ENCODE measurements around the gene ISYNA1. TPM values are rescaled to one million over a fixed set of nuclear protein-coding genes. Genes with fewer than 3 reads are reported as not detected.

Gene ISYNA1
- total and polyA plus RNA-seq, 2 of the 13 experiments (the other 11 are each of a cell fraction or from before 2014, with no cell fraction given) = 29.6 to 48.5 TPM

- TF ChIP-seq, protein P1, sequence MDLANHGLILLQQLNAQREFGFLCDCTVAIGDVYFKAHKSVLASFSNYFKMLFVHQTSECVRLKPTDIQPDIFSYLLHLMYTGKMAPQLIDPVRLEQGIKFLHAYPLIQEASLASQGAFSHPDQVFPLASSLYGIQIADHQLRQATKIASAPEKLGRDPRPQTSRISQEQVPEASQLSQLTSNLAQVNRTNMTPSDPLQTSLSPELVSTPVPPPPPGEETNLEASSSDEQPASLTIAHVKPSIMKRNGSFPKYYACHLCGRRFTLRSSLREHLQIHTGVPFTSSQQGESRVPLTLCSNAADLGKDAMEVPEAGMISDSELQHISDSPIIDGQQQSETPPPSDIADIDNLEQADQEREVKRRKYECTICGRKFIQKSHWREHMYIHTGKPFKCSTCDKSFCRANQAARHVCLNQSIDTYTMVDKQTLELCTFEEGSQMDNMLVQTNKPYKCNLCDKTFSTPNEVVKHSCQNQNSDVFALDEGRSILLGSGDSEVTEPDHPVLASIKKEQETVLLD (CRISPR knock-in tag; IDR thresholded peaks at IDR 0.05; ENCODE audit: low read depth) = peak; percentile 77; the same call in 1 of the 2 replicates
- TF ChIP-seq TSC22D2 (CRISPR knock-in tag; IDR thresholded peaks at IDR 0.05; ENCODE audit: borderline replicate concordance) (peak; percentile 64; the same call in 1 of the 2 replicates), ONECUT2 (CRISPR knock-in tag; IDR thresholded peaks at IDR 0.05) (peak; percentile 79; the same call in 1 of the 2 replicates), ZNF605 (CRISPR knock-in tag; IDR thresholded peaks at IDR 0.05) (peak; percentile 74), SP4 (CRISPR knock-in tag; IDR thresholded peaks at IDR 0.05) (peak; percentile 81), ZNF567 (CRISPR knock-in tag; IDR thresholded peaks at IDR 0.05; ENCODE audit: borderline replicate concordance) (peak; percentile 97; the same call in 1 of the 2 replicates), XRCC5 (optimal IDR thresholded peaks at IDR 0.05; ENCODE audit: low read length) (peak; percentile 85), RERE (CRISPR knock-in tag; IDR thresholded peaks at IDR 0.05; ENCODE audit: low read depth) (peak; percentile 72), TOPORS (CRISPR knock-in tag; IDR thresholded peaks at IDR 0.05) (peak; percentile 100), ZNF552 (CRISPR knock-in tag; IDR thresholded peaks at IDR 0.05; ENCODE audit: borderline replicate concordance) (no peak; the same call in 1 of the 2 replicates), ZNF879 (CRISPR knock-in tag; IDR thresholded peaks at IDR 0.05) (peak; percentile 88), TOE1 (CRISPR knock-in tag; IDR thresholded peaks at IDR 0.05) (no peak; the same call in 1 of the 2 replicates), ZFAT (CRISPR knock-in tag; conservative IDR thresholded peaks at IDR 0.05) (0 out of 2 replicates have a peak, but pooled peaks have one; percentile 56)
- TF ChIP-seq, protein P2, sequence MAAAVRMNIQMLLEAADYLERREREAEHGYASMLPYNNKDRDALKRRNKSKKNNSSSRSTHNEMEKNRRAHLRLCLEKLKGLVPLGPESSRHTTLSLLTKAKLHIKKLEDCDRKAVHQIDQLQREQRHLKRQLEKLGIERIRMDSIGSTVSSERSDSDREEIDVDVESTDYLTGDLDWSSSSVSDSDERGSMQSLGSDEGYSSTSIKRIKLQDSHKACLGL (CRISPR knock-in tag; IDR thresholded peaks at IDR 0.05) = no peak
- TF ChIP-seq, protein P3, sequence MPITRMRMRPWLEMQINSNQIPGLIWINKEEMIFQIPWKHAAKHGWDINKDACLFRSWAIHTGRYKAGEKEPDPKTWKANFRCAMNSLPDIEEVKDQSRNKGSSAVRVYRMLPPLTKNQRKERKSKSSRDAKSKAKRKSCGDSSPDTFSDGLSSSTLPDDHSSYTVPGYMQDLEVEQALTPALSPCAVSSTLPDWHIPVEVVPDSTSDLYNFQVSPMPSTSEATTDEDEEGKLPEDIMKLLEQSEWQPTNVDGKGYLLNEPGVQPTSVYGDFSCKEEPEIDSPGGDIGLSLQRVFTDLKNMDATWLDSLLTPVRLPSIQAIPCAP (CRISPR knock-in tag; IDR thresholded peaks at IDR 0.05; ENCODE audit: low read depth) = peak; percentile 78; the same call in 1 of the 2 replicates
- TF ChIP-seq, protein P4, sequence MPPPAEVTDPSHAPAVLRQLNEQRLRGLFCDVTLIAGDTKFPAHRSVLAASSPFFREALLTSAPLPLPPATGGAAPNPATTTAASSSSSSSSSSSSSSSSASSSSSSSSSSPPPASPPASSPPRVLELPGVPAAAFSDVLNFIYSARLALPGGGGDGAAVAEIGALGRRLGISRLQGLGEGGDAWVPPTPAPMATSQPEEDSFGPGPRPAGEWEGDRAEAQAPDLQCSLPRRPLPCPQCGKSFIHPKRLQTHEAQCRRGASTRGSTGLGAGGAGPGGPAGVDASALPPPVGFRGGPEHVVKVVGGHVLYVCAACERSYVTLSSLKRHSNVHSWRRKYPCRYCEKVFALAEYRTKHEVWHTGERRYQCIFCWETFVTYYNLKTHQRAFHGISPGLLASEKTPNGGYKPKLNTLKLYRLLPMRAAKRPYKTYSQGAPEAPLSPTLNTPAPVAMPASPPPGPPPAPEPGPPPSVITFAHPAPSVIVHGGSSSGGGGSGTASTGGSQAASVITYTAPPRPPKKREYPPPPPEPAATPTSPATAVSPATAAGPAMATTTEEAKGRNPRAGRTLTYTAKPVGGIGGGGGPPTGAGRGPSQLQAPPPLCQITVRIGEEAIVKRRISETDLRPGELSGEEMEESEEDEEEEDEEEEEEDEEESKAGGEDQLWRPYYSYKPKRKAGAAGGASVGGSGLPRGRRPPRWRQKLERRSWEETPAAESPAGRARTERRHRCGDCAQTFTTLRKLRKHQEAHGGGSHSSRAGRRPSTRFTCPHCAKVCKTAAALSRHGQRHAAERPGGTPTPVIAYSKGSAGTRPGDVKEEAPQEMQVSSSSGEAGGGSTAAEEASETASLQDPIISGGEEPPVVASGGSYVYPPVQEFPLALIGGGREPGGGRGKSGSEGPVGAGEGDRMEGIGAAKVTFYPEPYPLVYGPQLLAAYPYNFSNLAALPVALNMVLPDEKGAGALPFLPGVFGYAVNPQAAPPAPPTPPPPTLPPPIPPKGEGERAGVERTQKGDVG (CRISPR knock-in tag; IDR thresholded peaks at IDR 0.05; ENCODE audit: borderline replicate concordance) = peak; percentile 92; the same call in 1 of the 2 replicates
Observed at GRCh38 chr19:18385675-18386542, 52.0 kb downstream of the ISYNA1 start, which contains the start of gene GDF15 (continued).
